Activated CD8-positive, alpha-beta T cell treated with anti-CD3 and anti-CD28 coated beads for 36 hours (primary cell): Measurements from ENCODE around the gene HEATR1. TPM values are rescaled to one million over a fixed set of nuclear protein-coding genes. Genes with fewer than 3 reads are reported as not detected.

Source experiments
- ATAC-seq: fragments of 200-7000 bp; cut with Tn5 transposase; one replicate; pipeline ENCODE4 v1.10.0; 2021; ENCODE audit warnings: mild to moderate bottlenecking, moderate library complexity
- CTCF ChIA-PET: fragments of 350-600 bp; sonication (Branson Sonifier 250); formaldehyde crosslinking; loops from one replicate; lab custom pipeline; 2021; ENCODE audit warnings: antibody characterized with exemption; lab: Charles Lee
- POLR2A ChIA-PET: fragments of 350-600 bp; sonication (Branson Sonifier 250); formaldehyde crosslinking; loops from one replicate; lab custom pipeline; 2021; ENCODE audit warnings: antibody characterized with exemption; lab: Charles Lee
- DNase-seq: peaks from one replicate; pipeline ENCODE4 v3.0.0-alpha.2; 2020
- H3K27ac Mint-ChIP-seq: one replicate; pipeline ENCODE4 v1.8.0; 2021; ENCODE audit warnings: mild to moderate bottlenecking, mixed read lengths
- H3K27me3 Mint-ChIP-seq: one replicate; pipeline ENCODE4 v1.8.0; 2021; ENCODE audit warnings: mixed read lengths
- H3K36me3 Mint-ChIP-seq: one replicate; pipeline ENCODE4 v1.8.0; 2021; ENCODE audit warnings: low read depth, mixed read lengths
- H3K4me1 Mint-ChIP-seq: one replicate; pipeline ENCODE4 v1.8.0; 2021; ENCODE audit warnings: low read depth, mixed read lengths
- H3K4me3 Mint-ChIP-seq: one replicate; pipeline ENCODE4 v1.8.0; 2021; ENCODE audit warnings: mild to moderate bottlenecking, moderate library complexity, mixed read lengths
- H3K9me3 Mint-ChIP-seq: one replicate; pipeline ENCODE4 v1.8.0; 2021; ENCODE audit warnings: mixed read lengths
- intact Hi-C: fragments of 100-400 bp; cut with micrococcal nuclease; formaldehyde crosslinking; loops from one replicate; pipeline ENCODE4 v1.10.0; 2022
- total RNA-seq, 2 experiments: library from RNA; stranded (reverse); gene quantifications; one replicate each; pipeline ENCODE4 v1.2.3, GENCODE V29; 2021
- TF ChIP-seq, protein P1 (sequence below): fragments of 200-600 bp; IDR thresholded peaks from one replicate; pipeline ENCODE4 v1.8.0; 2022; ENCODE audit warnings: antibody characterized with exemption, mild to moderate bottlenecking

HEATR1 gene
- total RNA-seq, 2 experiments from 2014 or later: 80.9 to 81.7 TPM

DNA sequence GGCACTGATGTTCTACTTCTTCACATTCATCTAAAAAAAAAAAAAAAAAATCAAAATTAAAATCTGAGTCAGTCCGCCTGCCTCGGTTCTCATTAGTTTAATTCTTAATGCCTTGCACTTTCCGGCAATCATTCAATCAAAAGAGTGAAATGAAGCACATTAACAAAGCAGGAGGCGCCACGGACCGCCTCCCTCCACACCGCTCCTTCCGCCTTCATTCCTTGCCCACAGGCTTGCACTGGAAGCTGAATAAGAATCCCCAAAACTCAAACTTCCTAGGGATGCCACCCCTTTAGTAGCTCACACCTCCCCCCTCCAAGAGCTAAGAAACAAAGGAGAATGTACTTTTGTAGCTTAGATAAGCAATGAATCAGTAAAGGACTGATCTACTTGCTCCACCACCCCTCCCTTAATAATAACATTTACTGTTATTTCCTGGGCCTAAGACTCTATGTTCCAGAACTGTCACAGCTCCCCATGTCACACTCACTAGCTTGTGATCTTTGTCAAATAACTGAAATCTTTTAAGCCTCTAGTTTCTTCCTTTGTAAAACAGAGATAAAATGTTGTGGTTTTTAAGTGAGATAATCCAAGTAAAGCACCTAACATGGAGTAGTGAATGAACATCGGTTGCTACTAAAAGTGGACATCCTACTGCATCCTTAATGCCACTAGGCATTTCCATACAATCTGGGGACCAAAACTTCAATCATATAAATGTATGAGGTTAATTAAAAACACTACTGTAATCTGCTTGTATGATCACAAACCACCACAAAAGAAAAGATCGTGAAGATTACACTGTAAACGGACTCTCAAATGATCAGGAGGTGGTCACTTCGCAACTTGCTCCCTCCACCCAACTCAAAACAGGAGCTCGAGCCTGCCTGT is 53.1 kb downstream of the HEATR1 start:
- ChIA-PET CTCF (no interaction called here), POLR2A (no interaction called here)
- TF ChIP-seq, protein P1, sequence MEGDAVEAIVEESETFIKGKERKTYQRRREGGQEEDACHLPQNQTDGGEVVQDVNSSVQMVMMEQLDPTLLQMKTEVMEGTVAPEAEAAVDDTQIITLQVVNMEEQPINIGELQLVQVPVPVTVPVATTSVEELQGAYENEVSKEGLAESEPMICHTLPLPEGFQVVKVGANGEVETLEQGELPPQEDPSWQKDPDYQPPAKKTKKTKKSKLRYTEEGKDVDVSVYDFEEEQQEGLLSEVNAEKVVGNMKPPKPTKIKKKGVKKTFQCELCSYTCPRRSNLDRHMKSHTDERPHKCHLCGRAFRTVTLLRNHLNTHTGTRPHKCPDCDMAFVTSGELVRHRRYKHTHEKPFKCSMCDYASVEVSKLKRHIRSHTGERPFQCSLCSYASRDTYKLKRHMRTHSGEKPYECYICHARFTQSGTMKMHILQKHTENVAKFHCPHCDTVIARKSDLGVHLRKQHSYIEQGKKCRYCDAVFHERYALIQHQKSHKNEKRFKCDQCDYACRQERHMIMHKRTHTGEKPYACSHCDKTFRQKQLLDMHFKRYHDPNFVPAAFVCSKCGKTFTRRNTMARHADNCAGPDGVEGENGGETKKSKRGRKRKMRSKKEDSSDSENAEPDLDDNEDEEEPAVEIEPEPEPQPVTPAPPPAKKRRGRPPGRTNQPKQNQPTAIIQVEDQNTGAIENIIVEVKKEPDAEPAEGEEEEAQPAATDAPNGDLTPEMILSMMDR: no peak
- DNase-seq (no peak), ATAC-seq (no peak)
- Mint-ChIP-seq H3K27me3 (no peaks in the 10 kb centered on the region), H3K4me3 (no peak overlapping the region), H3K9me3 (no peaks in the 10 kb centered on the region), H3K4me1 (peaks cover 9% of the 10 kb centered on the region), H3K27ac (peak overlapping the region; percentile 36), H3K36me3 (peaks cover 70% of the 10 kb centered on the region)
- intact Hi-C loops: no loop called here

DNA sequence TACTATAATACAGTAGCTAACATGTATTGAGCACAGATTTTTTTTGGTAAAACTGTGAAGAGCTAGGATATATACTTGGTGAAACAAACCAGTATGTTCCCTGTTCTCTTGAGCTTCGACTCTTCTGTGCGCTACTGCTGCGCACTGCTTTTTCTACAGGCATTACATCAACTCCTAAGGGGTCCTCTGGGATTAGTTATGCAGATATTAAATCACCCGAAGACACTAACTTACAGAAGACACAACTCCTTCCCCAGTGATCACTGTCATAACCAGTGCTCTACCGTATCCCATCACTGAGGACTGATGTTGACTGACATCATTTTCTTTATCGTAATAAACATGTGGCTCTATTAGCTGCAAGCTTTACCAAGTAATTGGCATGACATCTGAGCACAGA is 55.9 kb downstream of the HEATR1 start:
- peaks cover 23% of the 10 kb centered on the region for H3K4me1 Mint-ChIP-seq
- H3K27me3 Mint-ChIP-seq: no peaks in the 10 kb centered on the region
- no peak overlapping the region for H3K4me3 Mint-ChIP-seq
- H3K27ac Mint-ChIP-seq: peak overlapping the region; percentile 4
- intact Hi-C loops: no loop called here
- DNase-seq (no peak), ATAC-seq (no peak)
- ChIA-PET POLR2A (interaction anchor here (1.7 kb wide), 1 partner anchor 11 kb away, joined by 4 read pairs; no protein-coding TSS in a partner anchor), CTCF (no interaction called here)
- TF ChIP-seq, protein P1: no peak
- peaks cover 84% of the 10 kb centered on the region for H3K36me3 Mint-ChIP-seq
- H3K9me3 Mint-ChIP-seq: no peaks in the 10 kb centered on the region

DNA sequence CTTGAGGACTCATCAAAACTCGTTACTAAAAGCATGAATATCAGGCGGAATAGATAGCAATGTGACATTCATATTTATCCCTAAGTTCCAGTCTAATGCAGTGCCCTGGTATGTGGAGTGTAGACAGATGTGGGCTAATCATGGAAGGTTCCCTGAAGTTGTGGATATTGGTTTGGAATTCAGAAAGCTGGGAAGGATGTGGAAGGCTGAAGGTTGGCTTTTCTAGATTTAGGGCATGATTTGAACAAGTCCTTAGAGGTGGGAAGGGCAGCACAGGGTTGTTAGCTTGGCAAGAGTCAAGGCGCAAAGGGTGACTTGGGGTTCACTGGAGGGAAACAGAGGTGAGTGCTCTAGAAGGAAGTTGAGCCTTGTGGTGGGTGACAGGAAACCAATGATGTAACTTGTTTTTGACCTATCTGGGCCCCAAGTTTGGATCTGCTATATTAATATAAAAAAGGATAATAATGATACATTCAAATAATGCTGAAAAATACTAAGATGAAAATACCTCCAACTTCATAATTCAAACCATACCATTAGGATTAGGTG is 58.6 kb downstream of the HEATR1 start:
- ChIA-PET CTCF (no interaction called here), POLR2A (interaction anchor here (0.6 to 1.0 kb wide), 2 partner anchors 19 to 20 kb away, joined by 3 read pairs; no protein-coding TSS in a partner anchor)
- TF ChIP-seq, protein P1: no peak
- no peaks in the 10 kb centered on the region for H3K9me3 Mint-ChIP-seq
- ATAC-seq (peak; percentile 54), DNase-seq (no peak)
- intact Hi-C loops: no loop called here
- H3K4me1 Mint-ChIP-seq: peaks cover 23% of the 10 kb centered on the region
- peaks cover 85% of the 10 kb centered on the region for H3K36me3 Mint-ChIP-seq
- peak overlapping the region; percentile 84 for H3K27ac Mint-ChIP-seq
- H3K27me3 Mint-ChIP-seq: no peaks in the 10 kb centered on the region
- no peak overlapping the region for H3K4me3 Mint-ChIP-seq

DNA sequence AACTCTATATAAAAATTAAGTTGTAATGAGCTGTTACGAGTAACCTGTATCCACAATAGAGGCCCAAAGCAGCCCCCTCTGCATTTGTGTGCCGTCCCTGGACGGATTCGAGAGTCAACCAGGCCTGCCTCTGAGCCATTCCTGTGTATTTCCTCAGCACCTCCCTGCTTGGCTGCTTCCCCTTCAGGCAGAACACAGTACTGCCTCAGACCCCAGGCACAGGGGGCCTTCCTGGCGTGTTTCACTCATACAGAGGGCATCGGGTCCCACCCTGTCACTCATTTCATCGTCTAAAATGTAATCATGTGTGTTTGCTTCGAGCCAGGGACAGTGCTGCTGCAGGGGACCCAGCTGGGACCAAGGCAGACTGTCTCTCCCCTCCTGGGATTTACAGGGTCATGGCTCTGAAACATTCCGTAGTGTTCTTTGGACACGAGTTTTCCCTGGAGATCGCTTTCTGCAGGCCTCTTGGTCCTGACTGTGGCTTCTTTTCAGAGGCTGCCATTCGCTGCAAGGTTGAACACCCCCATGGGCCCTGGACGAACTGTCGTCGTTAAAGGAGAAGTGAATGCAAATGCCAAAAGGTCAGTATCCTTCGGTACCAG is 61.1 kb downstream of the HEATR1 start:
- ChIA-PET POLR2A (interaction anchor here (0.6 to 1.7 kb wide), 2 partner anchors 7 to 344 kb away, joined by 3 to 6 read pairs; no protein-coding TSS in a partner anchor), CTCF (no interaction called here)
- intact Hi-C loops: no loop called here
- TF ChIP-seq, protein P1: no peak
- no peak overlapping the region for H3K4me3 Mint-ChIP-seq
- no peaks in the 10 kb centered on the region for H3K9me3 Mint-ChIP-seq
- no peak for DNase-seq
- H3K36me3 Mint-ChIP-seq: peaks cover 78% of the 10 kb centered on the region
- peaks cover 23% of the 10 kb centered on the region for H3K4me1 Mint-ChIP-seq
- H3K27me3 Mint-ChIP-seq: no peaks in the 10 kb centered on the region
- peak; percentile 54 for ATAC-seq
- H3K27ac Mint-ChIP-seq: no peak overlapping the region
